HepG2 (cell line): Measurements from ENCODE around the gene GK. TPM values are rescaled to one million over a fixed set of nuclear protein-coding genes. Genes with fewer than 3 reads are reported as not detected.

Experiments
- HHEX ChIP-seq: IDR thresholded peaks from 2 replicates; pipeline ENCODE4 v1.6.1; 2016; ENCODE audit warnings: control low read depth
- HNRNPH1 ChIP-seq: fragments of 200-400 bp; formaldehyde crosslinking; optimal IDR thresholded peaks from 2 replicates; pipeline ENCODE3; 2017; ENCODE audit warnings: mild to moderate bottlenecking, low read depth, low read length
- HNRNPK ChIP-seq: fragments of 200-400 bp; formaldehyde crosslinking; IDR thresholded peaks from 2 replicates; pipeline ENCODE4 v1.6.1; 2018; ENCODE audit warnings: low read length, low read depth, moderate library complexity, mild to moderate bottlenecking; ENCODE audit not compliant: poor library complexity, severe bottlenecking
- LBX2 ChIP-seq: sonication (generic); formaldehyde crosslinking; IDR thresholded peaks from 2 replicates; pipeline ENCODE4 v1.5.0; 2020; ENCODE audit warnings: missing genetic modification reagents, mild to moderate bottlenecking, borderline replicate concordance
- MLX ChIP-seq: IDR thresholded peaks from 2 replicates; pipeline ENCODE4 v1.6.1; 2016
- RFX1 ChIP-seq: fragments of 450-650 bp; IDR thresholded peaks from 2 replicates; pipeline ENCODE4 v1.6.1; 2017
- RFXANK ChIP-seq: IDR thresholded peaks from 2 replicates; pipeline ENCODE4 v1.6.1; 2016
- RXRA ChIP-seq: sonication (generic); formaldehyde crosslinking; IDR thresholded peaks from 2 replicates; pipeline ENCODE4 v1.5.1; 2020; ENCODE audit warnings: missing genetic modification reagents
- SAFB2 ChIP-seq: sonication (generic); formaldehyde crosslinking; IDR thresholded peaks from 2 replicates; pipeline ENCODE4 v1.5.1; 2020; ENCODE audit warnings: missing genetic modification reagents, low read depth, mild to moderate bottlenecking, borderline replicate concordance
- SNRNP70 ChIP-seq: fragments of 200-400 bp; formaldehyde crosslinking; IDR thresholded peaks from 2 replicates; pipeline ENCODE4 v1.6.1; 2017; ENCODE audit warnings: mild to moderate bottlenecking, low read depth, low read length, moderate library complexity
- SOX13 ChIP-seq, 3 experiments: fragments of 450-650 bp in 1 of 3; sonication (generic) in 1 of 3; formaldehyde crosslinking in 1 of 3; IDR thresholded peaks in 2 of 3; conservative IDR thresholded peaks in 1 of 3; 2 replicates each; pipeline versions ENCODE4 v1.5.0 to v1.6.1; 2016 to 2020; ENCODE audit warnings: antibody characterized with exemption in 1 of 3, mild to moderate bottlenecking in 1 of 3, missing compliant biosample characterization in 1 of 3, missing genetic modification reagents in 1 of 3, moderate library complexity in 1 of 3
- TARDBP ChIP-seq: sonication (generic); formaldehyde crosslinking; IDR thresholded peaks from 2 replicates; pipeline ENCODE4 v1.8.0; 2022; ENCODE audit warnings: mild to moderate bottlenecking, missing genetic modification reagents
- TCF7 ChIP-seq: sonication (generic); IDR thresholded peaks from 2 replicates; pipeline ENCODE4 v1.6.1; 2016; ENCODE audit warnings: antibody characterized with exemption, low read depth
- YEATS4 ChIP-seq: sonication (generic); formaldehyde crosslinking; IDR thresholded peaks from 2 replicates; pipeline ENCODE4 v1.4.0; 2020; ENCODE audit warnings: missing genetic modification reagents, borderline replicate concordance
- ZFY ChIP-seq: sonication (generic); formaldehyde crosslinking; IDR thresholded peaks from 2 replicates; pipeline ENCODE4 v1.4.0; 2020; ENCODE audit warnings: missing genetic modification reagents
- ZNF24 ChIP-seq: fragments of 450-650 bp; IDR thresholded peaks from 2 replicates; pipeline ENCODE4 v1.6.1; 2017; ENCODE audit warnings: antibody characterized with exemption, mild to moderate bottlenecking
- ZNF34 ChIP-seq: sonication (generic); formaldehyde crosslinking; IDR thresholded peaks from 2 replicates; pipeline ENCODE4 v1.4.0; 2020; ENCODE audit warnings: mild to moderate bottlenecking, missing genetic modification reagents, borderline replicate concordance
- ZNF510 ChIP-seq: sonication (generic); formaldehyde crosslinking; IDR thresholded peaks from 2 replicates; pipeline ENCODE4 v1.4.0; 2020; ENCODE audit warnings: low read depth, mild to moderate bottlenecking, missing genetic modification reagents
- ZNF574 ChIP-seq: sonication (generic); formaldehyde crosslinking; IDR thresholded peaks from 2 replicates; pipeline ENCODE4 v1.4.0; 2020; ENCODE audit warnings: missing genetic modification reagents
- ZNF580 ChIP-seq: IDR thresholded peaks from 2 replicates; pipeline ENCODE4 v1.6.1; 2016; ENCODE audit warnings: low read depth, borderline replicate concordance
- ZNF607 ChIP-seq: sonication (generic); formaldehyde crosslinking; IDR thresholded peaks from 2 replicates; pipeline ENCODE4 v1.5.1; 2020; ENCODE audit warnings: missing genetic modification reagents, mild to moderate bottlenecking, borderline replicate concordance
- ZNF691 ChIP-seq: sonication (generic); formaldehyde crosslinking; IDR thresholded peaks from 2 replicates; pipeline ENCODE4 v1.4.0; 2020; ENCODE audit warnings: missing genetic modification reagents, low read depth, mild to moderate bottlenecking, borderline replicate concordance
- ZNF746 ChIP-seq: sonication (generic); formaldehyde crosslinking; IDR thresholded peaks from 2 replicates; pipeline ENCODE4 v1.8.0; 2022; ENCODE audit warnings: mild to moderate bottlenecking, missing genetic modification reagents
- ZNF75D ChIP-seq: sonication (generic); formaldehyde crosslinking; IDR thresholded peaks from 2 replicates; pipeline ENCODE4 v1.8.1; 2023; ENCODE audit warnings: missing genetic modification reagents, mild to moderate bottlenecking, borderline replicate concordance
- ZNF776 ChIP-seq: sonication (generic); formaldehyde crosslinking; IDR thresholded peaks from 2 replicates; pipeline ENCODE4 v1.4.0; 2020; ENCODE audit warnings: mild to moderate bottlenecking, missing genetic modification reagents
- ZSCAN29 ChIP-seq: sonication (generic); formaldehyde crosslinking; conservative IDR thresholded peaks from 2 replicates; pipeline ENCODE4 v1.4.0; 2020; ENCODE audit warnings: mild to moderate bottlenecking, missing genetic modification reagents
- polyA plus RNA-seq, 8 experiments: library from polyadenylated mRNA; depleted of rRNA in 3 of 8; stranded (reverse) in 7 of 8; unstranded in 1 of 8; fragments of >200 nt; fragmentation: Illumina TruSeq in 4 of 8; extraction: Trizol in 4 of 8; gene quantifications; 2 replicates each; pipeline versions ENCODE4 v1.2.1 to v1.2.3, GENCODE V29; 2011 to 2016; ENCODE audit warnings: low read depth in 4 of 8, missing spikeins in 1 of 8, mixed read lengths in 1 of 8; ENCODE audit not compliant: insufficient read depth in 1 of 8
- total RNA-seq, 5 experiments: library from RNA; depleted of rRNA; stranded (reverse); fragments of >200 nt; fragmentation: Illumina TruSeq; extraction: Trizol; gene quantifications; 2 replicates each; pipeline ENCODE4 v1.2.3, GENCODE V29; 2016; ENCODE audit warnings: low read depth in 1 of 5

GK gene
- total and polyA plus RNA-seq, 2 of the 13 experiments (the other 11 are each of a cell fraction or from before 2014, with no cell fraction given): 64.2 to 265 TPM

GRCh38 chrX:30627818-30628652 lies 25.2 kb upstream of the GK start (continued):
- TF ChIP-seq SOX13 (IDR thresholded peaks at IDR 0.05): peak; percentile 92
- TF ChIP-seq SOX13 (CRISPR knock-in tag; conservative IDR thresholded peaks at IDR 0.05 in 1 of 2, IDR thresholded peaks at IDR 0.05 in 1 of 2): peak in 1 of 2 experiments; percentile 98; a peak in 2 of 4 replicates
- TF ChIP-seq RXRA: no peak
- no peak for TF ChIP-seq LBX2 (CRISPR knock-in tag)
- no peak for TF ChIP-seq RFX1
- TF ChIP-seq YEATS4 (CRISPR knock-in tag): peak; percentile 65
- no peak for TF ChIP-seq HNRNPH1
- TF ChIP-seq ZNF34: no peak
- no peak for TF ChIP-seq ZNF75D (CRISPR knock-in tag)
- peak; percentile 22; the same call in 1 of the 2 replicates for TF ChIP-seq ZNF574 (CRISPR knock-in tag)
- TF ChIP-seq SNRNP70: no peak
- TF ChIP-seq ZNF776: no peak
- TF ChIP-seq ZNF607 (CRISPR knock-in tag): no peak
- TF ChIP-seq ZNF691: no peak
- peak; percentile 51; the same call in 1 of the 2 replicates for TF ChIP-seq HHEX (CRISPR knock-in tag)
- no peak for TF ChIP-seq ZNF580 (CRISPR knock-in tag)
- TF ChIP-seq RFXANK (CRISPR knock-in tag): no peak
- TF ChIP-seq ZNF24: peak; percentile 50; the same call in 1 of the 2 replicates
- TF ChIP-seq TARDBP (CRISPR knock-in tag): peak; percentile 57; the same call in 1 of the 2 replicates
- no peak for TF ChIP-seq ZNF510 (CRISPR knock-in tag)
- no peak for TF ChIP-seq ZSCAN29
- TF ChIP-seq ZFY (CRISPR knock-in tag): 0 out of 2 replicates have a peak, but pooled peaks have one; percentile 27
- no peak for TF ChIP-seq ZNF746 (CRISPR knock-in tag)
- peak; percentile 82 for TF ChIP-seq MLX (CRISPR knock-in tag)
- TF ChIP-seq SAFB2 (CRISPR knock-in tag): no peak
- TF ChIP-seq HNRNPK: no peak
- peak; percentile 79 for TF ChIP-seq TCF7
